ENCODE data around the gene CCDC83.
"Not testable (repeated sequence)": the region's sequence is repeated elsewhere in the genome, so short reads cannot be mapped to it uniquely, and the experiment has no call there.

CCDC83 gene

GRCh38 chr11:85835729-85836128, 19.5 kb upstream of the CCDC83 start:
- DNase-seq (ENCODE audit: low spot score), result no peak

GRCh38 chr11:85840932-85841331, 14.3 kb upstream of the CCDC83 start:
- not testable (repeated sequence) for DNase-seq (ENCODE audit: low spot score)

GRCh38 chr11:85843929-85844328, 11.3 kb upstream of the CCDC83 start:
- no peak for DNase-seq (ENCODE audit: low spot score)

- DNase-seq (ENCODE audit: low spot score), result no peak
Measured at GRCh38 chr11:85844439-85845123, 10.6 kb upstream of the CCDC83 start.

- DNase-seq (ENCODE audit: low spot score), result no peak
Measured at GRCh38 chr11:85845124-85845631, 10.0 kb upstream of the CCDC83 start.

GRCh38 chr11:85847436-85847835, 7.7 kb upstream of the CCDC83 start:
- no peak for DNase-seq (ENCODE audit: low spot score)

- no peak for DNase-seq (ENCODE audit: low spot score)
Measured at GRCh38 chr11:85848006-85848405, 7.2 kb upstream of the CCDC83 start.

GRCh38 chr11:85848556-85848955, 6.6 kb upstream of the CCDC83 start:
- DNase-seq (ENCODE audit: low spot score), result no peak

GRCh38 chr11:85852754-85853153, 2.4 kb upstream of the CCDC83 start:
- not testable (repeated sequence) for DNase-seq (ENCODE audit: low spot score)

GRCh38 chr11:85853541-85853940, 1.6 kb upstream of the CCDC83 start:
- not testable (repeated sequence) for DNase-seq (ENCODE audit: low spot score)

GRCh38 chr11:85854212-85854556, 999 bp upstream of the CCDC83 start:
- DNase-seq (ENCODE audit: low spot score), result peak; percentile 2

- DNase-seq (ENCODE audit: low spot score), result peak; percentile 92
Measured at GRCh38 chr11:85854557-85855340, 434 bp upstream of the CCDC83 start.

GRCh38 chr11:85857098-85857497, 1.9 kb downstream of the CCDC83 start:
- DNase-seq (ENCODE audit: low spot score), result no peak

- not testable (repeated sequence) for DNase-seq (ENCODE audit: low spot score)
Measured at GRCh38 chr11:85859541-85859940, 4.4 kb downstream of the CCDC83 start.

GRCh38 chr11:85863855-85864254, 8.7 kb downstream of the CCDC83 start:
- no peak for DNase-seq (ENCODE audit: low spot score)

- DNase-seq (ENCODE audit: low spot score), result no peak
Measured at GRCh38 chr11:85866137-85866827, 11.1 kb downstream of the CCDC83 start.

GRCh38 chr11:85867751-85868150, 12.6 kb downstream of the CCDC83 start:
- no peak for DNase-seq (ENCODE audit: low spot score)

- DNase-seq (ENCODE audit: low spot score), result no peak
Measured at GRCh38 chr11:85869781-85870180, 14.6 kb downstream of the CCDC83 start.

GRCh38 chr11:85874265-85874664, 19.1 kb downstream of the CCDC83 start:
- DNase-seq (ENCODE audit: low spot score), result no peak

GRCh38 chr11:85875505-85875904, 20.3 kb downstream of the CCDC83 start:
- DNase-seq (ENCODE audit: low spot score), result no peak

GRCh38 chr11:85884581-85885021, 29.4 kb downstream of the CCDC83 start:
- no peak for DNase-seq (ENCODE audit: low spot score)
